CD4-positive, alpha-beta T cell (primary cell): ENCODE results near the gene ERCC2. TPM values are rescaled to one million over a fixed set of nuclear protein-coding genes. Genes with fewer than 3 reads are reported as not detected.

Experiments used
- ATAC-seq: fragments of 200-7000 bp; cut with Tn5 transposase; one replicate; pipeline ENCODE4 v1.10.0; 2022; ENCODE audit warnings: mild to moderate bottlenecking; ENCODE audit not compliant: poor library complexity
- CTCF ChIA-PET: fragments of 350-600 bp; sonication (Branson Sonifier 250); formaldehyde crosslinking; loops from one replicate; lab custom pipeline; 2021; ENCODE audit warnings: antibody characterized with exemption, inconsistent platforms; lab: Charles Lee
- POLR2A ChIA-PET: fragments of 350-600 bp; sonication (Branson Sonifier 250); formaldehyde crosslinking; loops from one replicate; lab custom pipeline; 2021; ENCODE audit warnings: antibody characterized with exemption, inconsistent platforms; lab: Charles Lee
- DNase-seq, 14 experiments: peaks; one replicate each; pipeline ENCODE4 v3.0.0-alpha.2; 2013 to 2020; ENCODE audit warnings: mixed read lengths in 2 of 14
- H3K27ac ChIP-seq, 2 donors: one replicate each; pipeline versions ENCODE4 v1.5.1 to v1.7.0; 2013; ENCODE audit warnings: low read length in 2 of 2, low read depth in 1 of 2, mild to moderate bottlenecking in 1 of 2
- H3K27me3 ChIP-seq, 2 experiments: 1 replicate in 1 of 2; 2 replicates in 1 of 2; pipeline versions ENCODE4 v1.6.1 to v1.7.0; 2013; ENCODE audit warnings: low read length in 2 of 2, control low read depth in 1 of 2, mild to moderate bottlenecking in 1 of 2, moderate library complexity in 1 of 2; ENCODE audit not compliant: insufficient read depth in 2 of 2, control insufficient read depth in 1 of 2
- H3K36me3 ChIP-seq: one replicate; pipeline ENCODE4 v1.6.1; 2013; ENCODE audit warnings: low read length, control low read depth; ENCODE audit not compliant: insufficient read depth
- H3K4me1 ChIP-seq: one replicate; pipeline ENCODE4 v1.6.1; 2013; ENCODE audit warnings: low read length, control low read depth; ENCODE audit not compliant: insufficient read depth
- H3K4me3 ChIP-seq: one replicate; pipeline ENCODE4 v1.5.1; 2013; ENCODE audit warnings: mild to moderate bottlenecking, low read length, moderate library complexity
- H3K9me3 ChIP-seq, 2 experiments: 1 replicate in 1 of 2; 2 replicates in 1 of 2; pipeline versions ENCODE4 v1.6.1 to v1.7.0; 2013; ENCODE audit warnings: low read length in 2 of 2, mild to moderate bottlenecking in 2 of 2, control low read depth in 1 of 2, moderate library complexity in 1 of 2; ENCODE audit not compliant: control insufficient read depth in 1 of 2, insufficient read depth in 1 of 2
- H3K27ac Mint-ChIP-seq: one replicate; pipeline ENCODE4 v1.8.0; 2020; ENCODE audit warnings: mixed read lengths
- H3K27me3 Mint-ChIP-seq: one replicate; pipeline ENCODE4 v1.8.0; 2021; ENCODE audit warnings: mixed read lengths
- H3K36me3 Mint-ChIP-seq: one replicate; pipeline ENCODE4 v1.8.0; 2021; ENCODE audit warnings: low read depth, mixed read lengths
- H3K4me1 Mint-ChIP-seq: one replicate; pipeline ENCODE4 v1.8.0; 2021; ENCODE audit warnings: low read depth, mixed read lengths
- H3K4me3 Mint-ChIP-seq: one replicate; pipeline ENCODE4 v1.8.0; 2020; ENCODE audit warnings: mild to moderate bottlenecking, mixed read lengths
- H3K9me3 Mint-ChIP-seq: one replicate; pipeline ENCODE4 v1.8.0; 2020; ENCODE audit warnings: mixed read lengths
- intact Hi-C, 2 experiments: fragments of 100-400 bp; cut with DNase I in 1 of 2; cut with micrococcal nuclease in 1 of 2; formaldehyde crosslinking; loops; one replicate each; pipeline versions ENCODE4 v1.15.1 to v1.9.0; 2023 to 2025; cut with DNase I, micrococcal nuclease
- total RNA-seq, 174 experiments: library from RNA in 2 of 174; stranded (reverse) in 2 of 174; gene quantifications; one replicate each; pipeline ENCODE4 v1.2.3 and lab custom pipeline; 2021 to 2026
- TF ChIP-seq, protein P1 (sequence below): fragments of 200-600 bp; IDR thresholded peaks from one replicate; pipeline ENCODE4 v1.8.0; 2022; ENCODE audit warnings: antibody characterized with exemption, mild to moderate bottlenecking

Gene ERCC2
- total RNA-seq, 2 experiments from 2014 or later: 8.7 to 9.6 TPM

DNA sequence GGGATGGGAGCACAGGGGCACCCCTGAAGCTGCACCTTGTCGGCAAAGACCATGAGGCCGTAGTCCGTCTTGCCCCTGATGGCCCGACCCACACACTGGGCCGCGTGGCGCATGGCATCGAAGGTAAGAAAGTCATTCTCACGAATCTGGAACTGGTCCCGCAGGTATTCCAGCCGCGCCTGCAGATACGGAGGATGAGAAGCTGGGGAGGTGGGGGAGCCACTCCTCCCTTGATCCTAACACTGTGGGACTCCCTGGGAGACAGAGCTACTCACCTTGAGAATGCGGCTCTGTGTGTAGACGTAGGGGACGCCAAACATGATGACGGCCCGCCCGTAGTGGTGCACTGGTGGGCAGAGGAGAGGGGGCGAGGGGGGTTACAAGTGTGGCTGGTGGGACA, 17.9 kb downstream of the ERCC2 start:
- H3K27ac Mint-ChIP-seq: no peak overlapping the region
- Histone ChIP-seq H3K4me3 (no peak overlapping the region), H3K9me3 (peaks cover 0 to 6% of the 10 kb centered on the region in 2 experiments), H3K27me3 (no peaks in the 10 kb centered on the region), H3K27ac (no peak overlapping the region), H3K36me3 (peaks cover 22% of the 10 kb centered on the region), H3K4me1 (no peaks in the 10 kb centered on the region)
- no peak for ATAC-seq
- no peaks in the 10 kb centered on the region for H3K4me1 Mint-ChIP-seq
- no peaks in the 10 kb centered on the region for H3K9me3 Mint-ChIP-seq
- no peak overlapping the region for H3K4me3 Mint-ChIP-seq
- intact Hi-C loops: no loop called here
- TF ChIP-seq, protein P1, sequence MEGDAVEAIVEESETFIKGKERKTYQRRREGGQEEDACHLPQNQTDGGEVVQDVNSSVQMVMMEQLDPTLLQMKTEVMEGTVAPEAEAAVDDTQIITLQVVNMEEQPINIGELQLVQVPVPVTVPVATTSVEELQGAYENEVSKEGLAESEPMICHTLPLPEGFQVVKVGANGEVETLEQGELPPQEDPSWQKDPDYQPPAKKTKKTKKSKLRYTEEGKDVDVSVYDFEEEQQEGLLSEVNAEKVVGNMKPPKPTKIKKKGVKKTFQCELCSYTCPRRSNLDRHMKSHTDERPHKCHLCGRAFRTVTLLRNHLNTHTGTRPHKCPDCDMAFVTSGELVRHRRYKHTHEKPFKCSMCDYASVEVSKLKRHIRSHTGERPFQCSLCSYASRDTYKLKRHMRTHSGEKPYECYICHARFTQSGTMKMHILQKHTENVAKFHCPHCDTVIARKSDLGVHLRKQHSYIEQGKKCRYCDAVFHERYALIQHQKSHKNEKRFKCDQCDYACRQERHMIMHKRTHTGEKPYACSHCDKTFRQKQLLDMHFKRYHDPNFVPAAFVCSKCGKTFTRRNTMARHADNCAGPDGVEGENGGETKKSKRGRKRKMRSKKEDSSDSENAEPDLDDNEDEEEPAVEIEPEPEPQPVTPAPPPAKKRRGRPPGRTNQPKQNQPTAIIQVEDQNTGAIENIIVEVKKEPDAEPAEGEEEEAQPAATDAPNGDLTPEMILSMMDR: no peak
- peaks cover 30% of the 10 kb centered on the region for H3K36me3 Mint-ChIP-seq
- ChIA-PET POLR2A (no interaction called here), CTCF (interaction anchor here (1.0 kb wide), 1 partner anchor 133 kb away, joined by 3 read pairs; no protein-coding TSS in a partner anchor)
- DNase-seq: no peak
- no peaks in the 10 kb centered on the region for H3K27me3 Mint-ChIP-seq

DNA sequence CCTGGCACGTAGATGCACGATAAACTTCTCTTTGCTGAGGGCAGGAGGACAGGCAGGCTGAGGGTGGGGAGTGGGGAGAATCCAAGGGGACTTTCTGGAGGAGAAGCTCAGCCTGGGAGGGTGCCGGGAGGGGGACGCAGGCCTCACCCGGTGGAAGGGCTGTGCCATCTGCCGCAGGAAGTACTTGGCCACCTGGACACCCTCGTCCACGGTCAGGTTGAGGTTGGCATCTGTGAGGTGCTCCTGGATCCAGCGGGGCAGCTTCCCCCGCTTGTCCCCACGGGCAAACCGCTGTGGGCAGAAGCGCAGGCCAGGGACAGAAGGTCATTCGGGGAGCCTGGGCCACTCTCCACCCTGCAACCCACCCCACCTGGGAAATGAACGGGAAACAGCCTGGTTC, 18.3 kb downstream of the ERCC2 start:
- TF ChIP-seq, protein P1: no peak
- Histone ChIP-seq H3K36me3 (peaks cover 22% of the 10 kb centered on the region), H3K4me3 (no peak overlapping the region), H3K4me1 (no peaks in the 10 kb centered on the region), H3K9me3 (peaks cover 0 to 6% of the 10 kb centered on the region in 2 experiments), H3K27me3 (no peaks in the 10 kb centered on the region), H3K27ac (no peak overlapping the region)
- Mint-ChIP-seq H3K36me3 (peaks cover 30% of the 10 kb centered on the region), H3K4me3 (no peak overlapping the region), H3K27ac (no peak overlapping the region), H3K4me1 (no peaks in the 10 kb centered on the region), H3K27me3 (no peaks in the 10 kb centered on the region), H3K9me3 (no peaks in the 10 kb centered on the region)
- DNase-seq (no peak), ATAC-seq (no peak)
- ChIA-PET CTCF (interaction anchor here (1.0 kb wide), 1 partner anchor 133 kb away, joined by 3 read pairs; no protein-coding TSS in a partner anchor), POLR2A (no interaction called here)
- intact Hi-C loops: no loop called here

DNA sequence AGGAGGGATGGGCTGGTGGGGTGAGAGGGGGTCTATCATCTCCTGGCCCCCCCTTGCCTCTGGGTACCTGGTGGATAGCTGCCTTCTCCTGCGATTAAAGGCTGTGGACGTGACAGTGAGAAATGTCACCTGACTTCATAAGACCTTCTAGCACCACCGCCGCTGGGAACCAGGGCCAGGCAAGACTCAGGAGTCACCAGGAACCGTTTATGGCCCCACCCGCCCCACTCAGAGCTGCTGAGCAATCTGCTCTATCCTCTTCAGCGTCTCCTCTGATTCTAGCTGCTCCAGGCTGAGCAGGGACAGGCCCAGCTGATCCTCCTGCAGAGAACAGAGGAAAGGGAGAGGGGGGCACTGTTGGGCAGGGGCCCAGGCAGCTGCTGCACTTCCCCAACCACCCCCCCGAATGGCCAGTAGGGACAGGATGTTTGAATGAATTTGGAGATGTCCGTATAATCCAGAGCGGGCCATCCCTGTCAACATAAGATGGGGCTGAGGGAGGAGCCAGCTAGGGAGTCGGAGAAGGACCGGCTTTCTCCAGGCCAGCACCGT, 18.9 kb downstream of the ERCC2 start:
- ChIA-PET POLR2A (no interaction called here), CTCF (interaction anchor here (1.0 kb wide), 1 partner anchor 134 kb away, joined by 3 read pairs; no protein-coding TSS in a partner anchor)
- Mint-ChIP-seq H3K27ac (no peak overlapping the region), H3K9me3 (no peaks in the 10 kb centered on the region), H3K4me3 (no peak overlapping the region), H3K4me1 (no peaks in the 10 kb centered on the region), H3K27me3 (no peaks in the 10 kb centered on the region), H3K36me3 (peaks cover 27% of the 10 kb centered on the region)
- intact Hi-C loops: no loop called here
- Histone ChIP-seq H3K36me3 (peaks cover 22% of the 10 kb centered on the region), H3K4me3 (no peak overlapping the region), H3K27me3 (peaks cover 0 to 4% of the 10 kb centered on the region in 2 experiments), H3K4me1 (no peaks in the 10 kb centered on the region), H3K9me3 (peaks cover 0 to 9% of the 10 kb centered on the region in 2 experiments), H3K27ac (no peak overlapping the region)
- ATAC-seq: no peak
- TF ChIP-seq, protein P1: no peak
- DNase-seq: no peak
